Osteoblast (primary cell): ENCODE measurements around the gene PGAM1. TPM values are rescaled to one million over a fixed set of nuclear protein-coding genes. Genes with fewer than 3 reads are reported as not detected.
A peak's percentile ranks its signal among the peaks of the same experiment; 100 is the strongest.

Experiments used
- DNase-seq: peaks from one replicate; pipeline ENCODE4 v3.0.0; 2011; ENCODE audit warnings: low spot score, mixed read lengths; ENCODE audit not compliant: insufficient read length; ENCODE audit errors: missing footprints
- H2AFZ ChIP-seq: 2 replicates; pipeline ENCODE4 v1.6.0; 2011; ENCODE audit warnings: mild to moderate bottlenecking, low read length
- H3K27ac ChIP-seq: 2 replicates; pipeline ENCODE4 v1.5.1; 2011; ENCODE audit warnings: mild to moderate bottlenecking, low read depth, low read length, moderate library complexity
- H3K27me3 ChIP-seq: 2 replicates; pipeline ENCODE4 v1.6.0; 2012; ENCODE audit warnings: mild to moderate bottlenecking, control low read depth, inconsistent platforms, low read length, moderate library complexity; ENCODE audit not compliant: insufficient read depth
- H3K36me3 ChIP-seq: 2 replicates; pipeline ENCODE4 v1.5.1; 2011; ENCODE audit warnings: mild to moderate bottlenecking, low read length, control low read depth, moderate library complexity; ENCODE audit not compliant: insufficient read depth
- H3K4me1 ChIP-seq: 2 replicates; pipeline ENCODE4 v1.5.1; 2011; ENCODE audit warnings: mild to moderate bottlenecking, low read length, control low read depth, moderate library complexity; ENCODE audit not compliant: insufficient read depth
- H3K4me2 ChIP-seq: 2 replicates; pipeline ENCODE4 v1.6.0; 2011; ENCODE audit warnings: mild to moderate bottlenecking, low read length; ENCODE audit not compliant: insufficient read depth
- H3K4me3 ChIP-seq: fragments of 200-600 bp; sonication (generic); 3 replicates; pipeline ENCODE4 v1.5.1; 2012; ENCODE audit warnings: mild to moderate bottlenecking, low read length, inconsistent platforms; ENCODE audit not compliant: insufficient read depth
- H3K79me2 ChIP-seq: 2 replicates; pipeline ENCODE4 v1.6.0; 2012; ENCODE audit warnings: mild to moderate bottlenecking, low read length, control low read depth, inconsistent platforms; ENCODE audit not compliant: insufficient read depth
- H3K9me3 ChIP-seq: 2 replicates; pipeline ENCODE4 v1.5.1; 2011; ENCODE audit warnings: low read depth, low read length, control low read depth
- H4K20me1 ChIP-seq: 2 replicates; pipeline ENCODE4 v1.6.0; 2012; ENCODE audit warnings: mild to moderate bottlenecking, low read length, control low read depth; ENCODE audit not compliant: insufficient read depth
- total RNA-seq: library from RNA; depleted of rRNA; stranded (reverse); fragments of >200 nt; gene quantifications from 2 replicates; pipeline ENCODE4 v1.2.3, GENCODE V29; 2012
- TF ChIP-seq, protein P1 (sequence below): IDR thresholded peaks from 2 replicates; pipeline ENCODE4 v1.5.1; 2011; ENCODE audit warnings: mild to moderate bottlenecking, low read depth, low read length, moderate library complexity; ENCODE audit errors: extremely low read depth

Gene PGAM1
- 256 and 330 TPM in 2 replicates for total RNA-seq

DNA sequence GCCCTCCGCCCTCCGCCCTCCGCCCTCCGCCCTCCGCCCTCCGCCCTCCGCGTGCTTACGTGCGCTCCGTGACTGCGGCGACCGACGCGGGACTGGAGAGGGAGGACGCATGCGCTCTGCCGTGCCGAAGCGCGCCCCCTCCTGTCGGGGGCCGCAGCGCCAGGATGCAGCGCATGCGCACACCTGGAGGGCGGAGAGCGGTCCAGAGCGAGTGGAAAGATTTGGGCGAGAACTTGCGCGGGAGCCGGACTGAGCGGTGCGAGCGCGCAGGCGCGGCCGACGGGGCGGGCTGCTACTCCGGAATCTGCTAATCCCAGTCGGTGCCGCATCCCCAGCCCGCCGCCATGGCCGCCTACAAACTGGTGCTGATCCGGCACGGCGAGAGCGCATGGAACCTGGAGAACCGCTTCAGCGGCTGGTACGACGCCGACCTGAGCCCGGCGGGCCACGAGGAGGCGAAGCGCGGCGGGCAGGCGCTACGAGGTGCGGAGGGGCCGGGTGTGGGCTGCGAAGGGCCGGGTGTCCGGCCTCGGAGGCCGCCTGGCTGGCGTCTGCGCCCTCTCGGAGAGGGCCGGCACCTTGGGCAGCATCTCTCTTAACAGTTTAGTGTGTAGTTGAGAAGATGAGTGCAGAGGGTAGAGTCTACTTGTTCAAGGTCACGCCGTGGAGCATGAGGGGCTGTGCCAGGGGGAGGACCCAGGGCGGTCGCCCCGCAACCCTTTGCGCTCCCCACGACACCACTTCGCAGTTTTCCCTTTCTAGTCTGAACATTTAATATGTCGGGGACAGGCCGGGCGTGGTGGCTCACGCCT lies at the start of gene PGAM1:
PGAM1 (plus strand) TSS at position 228 of the 812 bp plus-strand sequence; CDS start at position 345, 117 bp downstream.
- Histone ChIP-seq H2AFZ (peak within 1 kb of the TSS; percentile 85), H3K27me3 (no peaks in the 10 kb centered on the region), H3K4me2 (peak within 1 kb of the TSS; percentile 96), H3K4me3 (peak within 1 kb of the TSS; percentile 96), H3K79me2 (peaks cover 51% of the 10 kb centered on the region), H3K9me3 (no peaks in the 10 kb centered on the region), H3K4me1 (peaks cover 38% of the 10 kb centered on the region), H4K20me1 (peaks cover 15% of the 10 kb centered on the region), H3K36me3 (peaks cover 26% of the 10 kb centered on the region), H3K27ac (peak within 1 kb of the TSS; percentile 68)
- DNase-seq: peak; percentile 100
- TF ChIP-seq, protein P1, sequence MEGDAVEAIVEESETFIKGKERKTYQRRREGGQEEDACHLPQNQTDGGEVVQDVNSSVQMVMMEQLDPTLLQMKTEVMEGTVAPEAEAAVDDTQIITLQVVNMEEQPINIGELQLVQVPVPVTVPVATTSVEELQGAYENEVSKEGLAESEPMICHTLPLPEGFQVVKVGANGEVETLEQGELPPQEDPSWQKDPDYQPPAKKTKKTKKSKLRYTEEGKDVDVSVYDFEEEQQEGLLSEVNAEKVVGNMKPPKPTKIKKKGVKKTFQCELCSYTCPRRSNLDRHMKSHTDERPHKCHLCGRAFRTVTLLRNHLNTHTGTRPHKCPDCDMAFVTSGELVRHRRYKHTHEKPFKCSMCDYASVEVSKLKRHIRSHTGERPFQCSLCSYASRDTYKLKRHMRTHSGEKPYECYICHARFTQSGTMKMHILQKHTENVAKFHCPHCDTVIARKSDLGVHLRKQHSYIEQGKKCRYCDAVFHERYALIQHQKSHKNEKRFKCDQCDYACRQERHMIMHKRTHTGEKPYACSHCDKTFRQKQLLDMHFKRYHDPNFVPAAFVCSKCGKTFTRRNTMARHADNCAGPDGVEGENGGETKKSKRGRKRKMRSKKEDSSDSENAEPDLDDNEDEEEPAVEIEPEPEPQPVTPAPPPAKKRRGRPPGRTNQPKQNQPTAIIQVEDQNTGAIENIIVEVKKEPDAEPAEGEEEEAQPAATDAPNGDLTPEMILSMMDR: peak; percentile 60

DNA sequence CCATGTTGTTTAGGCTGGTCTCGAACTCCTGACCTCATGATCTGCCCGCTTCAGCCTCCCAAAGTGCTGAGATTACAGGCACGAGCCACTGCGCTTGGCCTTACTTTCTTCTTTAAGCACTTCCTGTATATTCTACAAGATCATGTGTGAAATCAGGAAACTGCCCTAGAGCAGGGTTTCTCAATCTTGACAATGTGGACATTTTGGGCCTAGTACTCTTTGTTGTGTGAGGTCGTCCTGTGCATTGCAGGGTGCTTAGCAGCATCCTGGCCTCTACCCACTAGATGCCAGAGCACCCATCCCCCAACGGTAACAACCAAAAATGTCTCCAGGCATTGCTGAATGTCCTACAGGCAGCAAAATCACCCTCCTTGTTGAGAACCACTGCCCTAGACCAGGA lies 49.6 kb upstream of the PGAM1 start:
- TF ChIP-seq, protein P1: no peak
- H4K20me1 ChIP-seq: no peaks in the 10 kb centered on the region
- no peaks in the 10 kb centered on the region for H3K79me2 ChIP-seq

DNA sequence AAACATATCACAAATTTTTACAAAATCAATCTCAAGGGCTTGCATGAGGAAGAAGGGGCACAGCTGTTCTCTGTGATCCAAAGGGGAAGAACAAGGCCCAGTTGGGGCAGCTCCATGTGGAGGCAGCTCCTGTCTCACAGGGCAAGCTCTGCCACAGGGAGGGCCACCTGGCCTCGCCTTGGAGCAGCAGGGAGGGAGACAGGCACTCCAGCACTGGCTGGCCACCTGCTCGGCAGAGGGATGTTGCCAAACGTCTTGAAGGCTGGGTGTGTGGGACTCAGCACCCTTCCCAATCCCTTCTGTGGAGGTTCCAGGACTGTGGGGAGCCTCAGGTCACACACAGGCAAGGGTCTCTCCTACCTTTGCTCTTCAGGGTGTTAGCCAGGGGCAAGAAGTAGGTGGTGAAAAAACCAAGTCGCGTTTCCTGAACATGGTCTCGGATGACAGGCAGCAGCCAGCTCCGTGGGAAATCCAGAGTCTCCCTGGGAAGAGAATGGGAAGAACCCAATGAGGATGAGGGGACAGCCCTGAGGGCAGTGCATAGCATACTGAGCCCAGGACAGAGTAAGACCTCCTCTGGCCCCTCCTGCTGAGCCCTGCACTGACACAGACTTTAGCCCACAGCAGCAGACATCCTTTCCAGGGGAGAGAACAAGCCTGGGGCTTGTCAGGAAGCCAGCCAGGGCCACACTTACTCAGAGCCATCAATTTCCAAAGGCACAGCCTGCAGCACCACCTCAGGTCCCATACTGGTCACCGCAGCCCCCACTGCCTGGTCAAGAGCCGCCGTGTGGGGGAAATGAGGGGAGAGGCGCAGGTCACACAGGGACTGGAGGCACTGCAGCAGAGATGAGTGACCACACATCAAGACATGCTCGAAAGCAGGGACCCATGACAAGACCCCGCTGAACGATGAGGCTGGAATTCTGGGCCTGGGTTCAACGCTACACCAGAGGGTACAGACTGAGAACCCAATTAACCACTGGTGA lies 46.8 kb upstream of the PGAM1 start:
- Histone ChIP-seq H3K4me3 (no peak overlapping the region), H3K36me3 (peaks cover 63% of the 10 kb centered on the region), H3K79me2 (no peaks in the 10 kb centered on the region), H3K9me3 (no peaks in the 10 kb centered on the region), H3K4me1 (no peaks in the 10 kb centered on the region), H3K27me3 (no peaks in the 10 kb centered on the region), H4K20me1 (no peaks in the 10 kb centered on the region), H2AFZ (no peak overlapping the region), H3K4me2 (no peak overlapping the region), H3K27ac (no peak overlapping the region)
- peak; percentile 52 for DNase-seq
- TF ChIP-seq, protein P1: no peak

More for the DNA sequence above, 49.6 kb upstream of the PGAM1 start:
- H3K4me3 ChIP-seq: no peak overlapping the region
- no peaks in the 10 kb centered on the region for H3K27me3 ChIP-seq
- H2AFZ ChIP-seq: no peak overlapping the region
- peaks cover 69% of the 10 kb centered on the region for H3K36me3 ChIP-seq
- H3K4me2 ChIP-seq: no peak overlapping the region
- H3K9me3 ChIP-seq: no peaks in the 10 kb centered on the region
- H3K4me1 ChIP-seq: no peaks in the 10 kb centered on the region
- peak; percentile 19 for DNase-seq
- H3K27ac ChIP-seq: no peak overlapping the region
